ENCODE data around the gene EIF4EBP2. TPM values are rescaled to one million over a fixed set of nuclear protein-coding genes. Genes with fewer than 3 reads are reported as not detected.

EIF4EBP2 gene
- total RNA-seq, 1 donor from 2014 or later, result 47.4 TPM

DNA sequence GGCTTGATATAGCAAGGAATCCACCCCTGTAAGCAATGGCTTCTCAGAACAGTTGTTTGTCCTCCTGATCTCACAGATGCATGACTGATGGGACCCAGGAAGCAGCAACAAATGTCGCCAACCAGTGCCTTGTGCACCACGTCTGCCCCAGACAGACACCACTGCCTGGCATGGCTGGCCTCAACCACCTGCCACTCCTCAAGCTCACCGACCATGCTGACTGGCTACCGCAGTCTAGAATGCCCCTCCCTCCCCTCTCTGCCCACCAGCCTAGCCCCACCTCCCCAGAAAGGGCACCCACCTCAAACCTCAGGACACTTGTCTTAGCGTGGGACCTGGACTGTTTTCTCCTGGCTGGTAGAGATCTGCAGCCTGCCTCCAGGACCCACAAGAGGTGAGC lies 45.5 kb upstream of the EIF4EBP2 start:
- no peak for TF ChIP-seq POLR2A (IDR thresholded peaks at IDR 0.05)
- TF ChIP-seq POLR2AphosphoS5 (IDR thresholded peaks at IDR 0.05; ENCODE audit: insufficient read depth in 1 of 2, low read depth in 1 of 2), result no peak
- TF ChIP-seq, protein P1, sequence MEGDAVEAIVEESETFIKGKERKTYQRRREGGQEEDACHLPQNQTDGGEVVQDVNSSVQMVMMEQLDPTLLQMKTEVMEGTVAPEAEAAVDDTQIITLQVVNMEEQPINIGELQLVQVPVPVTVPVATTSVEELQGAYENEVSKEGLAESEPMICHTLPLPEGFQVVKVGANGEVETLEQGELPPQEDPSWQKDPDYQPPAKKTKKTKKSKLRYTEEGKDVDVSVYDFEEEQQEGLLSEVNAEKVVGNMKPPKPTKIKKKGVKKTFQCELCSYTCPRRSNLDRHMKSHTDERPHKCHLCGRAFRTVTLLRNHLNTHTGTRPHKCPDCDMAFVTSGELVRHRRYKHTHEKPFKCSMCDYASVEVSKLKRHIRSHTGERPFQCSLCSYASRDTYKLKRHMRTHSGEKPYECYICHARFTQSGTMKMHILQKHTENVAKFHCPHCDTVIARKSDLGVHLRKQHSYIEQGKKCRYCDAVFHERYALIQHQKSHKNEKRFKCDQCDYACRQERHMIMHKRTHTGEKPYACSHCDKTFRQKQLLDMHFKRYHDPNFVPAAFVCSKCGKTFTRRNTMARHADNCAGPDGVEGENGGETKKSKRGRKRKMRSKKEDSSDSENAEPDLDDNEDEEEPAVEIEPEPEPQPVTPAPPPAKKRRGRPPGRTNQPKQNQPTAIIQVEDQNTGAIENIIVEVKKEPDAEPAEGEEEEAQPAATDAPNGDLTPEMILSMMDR (IDR thresholded peaks at IDR 0.05), result no peak
- Histone ChIP-seq H3K9me3 (no peaks in the 10 kb centered on the region), H3K4me1 (peaks cover 32% of the 10 kb centered on the region), H3K4me3 (no peak overlapping the region), H3K27ac (no peak overlapping the region), H3K27me3 (no peaks in the 10 kb centered on the region), H3K36me3 (no peaks in the 10 kb centered on the region)
- intact Hi-C loops (cut with DNase I), result no loop called here
- DNase-seq (ENCODE audit: extremely low spot score in 2 of 2), result no peak

DNA sequence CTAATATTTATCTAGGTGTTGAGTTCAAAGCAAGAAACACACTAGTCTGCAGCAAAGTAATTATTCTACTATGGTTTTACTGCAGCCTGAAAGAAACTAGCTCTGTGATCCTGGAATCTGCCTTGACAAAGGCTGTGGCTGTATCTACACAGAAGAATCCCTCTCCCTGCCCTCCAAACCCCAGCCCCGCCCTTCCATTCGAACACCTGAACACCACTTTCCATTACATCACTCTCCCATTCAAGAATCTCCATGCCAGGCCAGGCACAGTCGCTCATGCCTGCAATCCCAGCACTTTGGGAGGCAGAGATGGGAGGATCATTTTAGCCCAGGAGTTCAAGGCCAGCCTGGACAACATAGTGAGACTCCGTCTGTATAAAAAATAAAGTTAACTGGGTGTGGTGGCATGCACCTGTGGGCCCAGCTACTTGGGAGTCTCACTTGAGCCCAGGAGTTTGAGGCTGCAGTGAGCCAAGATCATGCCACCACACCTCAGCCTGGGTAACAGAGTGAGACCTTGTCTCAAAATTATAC lies 44.9 kb upstream of the EIF4EBP2 start:
- Histone ChIP-seq H3K4me1 (peaks cover 39% of the 10 kb centered on the region), H3K9me3 (no peaks in the 10 kb centered on the region), H3K27ac (no peak overlapping the region), H3K27me3 (no peaks in the 10 kb centered on the region), H3K4me3 (no peak overlapping the region), H3K36me3 (no peaks in the 10 kb centered on the region)
- intact Hi-C loops (cut with DNase I), result no loop called here
- DNase-seq (ENCODE audit: extremely low spot score in 2 of 2), result no peak
- TF ChIP-seq, protein P1 (IDR thresholded peaks at IDR 0.05), result no peak

DNA sequence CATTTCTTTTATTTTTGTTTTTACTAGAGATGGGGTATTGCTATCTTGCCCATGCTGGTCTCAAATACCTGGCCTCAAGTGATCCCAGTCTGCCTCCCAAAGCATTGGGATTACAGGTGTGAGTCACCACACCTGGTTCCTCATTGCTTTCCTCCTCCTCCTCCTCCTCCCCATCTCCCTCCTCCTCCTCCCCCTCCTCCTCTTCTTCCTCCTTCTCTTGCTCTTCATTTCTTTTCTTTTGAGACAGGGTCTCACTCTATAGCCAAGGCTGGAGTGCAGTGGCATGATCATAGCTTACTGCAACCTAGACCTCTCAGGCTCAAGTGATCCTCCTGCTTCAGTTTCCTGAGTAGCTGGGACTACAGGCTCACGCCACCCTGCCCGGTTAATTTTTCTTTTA lies 43.7 kb upstream of the EIF4EBP2 start:
- Histone ChIP-seq H3K36me3 (no peaks in the 10 kb centered on the region), H3K9me3 (no peaks in the 10 kb centered on the region), H3K4me1 (peaks cover 41% of the 10 kb centered on the region), H3K27ac (no peak overlapping the region), H3K4me3 (no peak overlapping the region), H3K27me3 (no peaks in the 10 kb centered on the region)
- intact Hi-C loops (cut with DNase I), result no loop called here
- DNase-seq (ENCODE audit: extremely low spot score in 2 of 2), result no peak
- TF ChIP-seq, protein P1 (IDR thresholded peaks at IDR 0.05), result no peak
- TF ChIP-seq POLR2A (IDR thresholded peaks at IDR 0.05), result no peak
- TF ChIP-seq POLR2AphosphoS5 (IDR thresholded peaks at IDR 0.05; ENCODE audit: insufficient read depth in 1 of 2, low read depth in 1 of 2), result no peak

DNA sequence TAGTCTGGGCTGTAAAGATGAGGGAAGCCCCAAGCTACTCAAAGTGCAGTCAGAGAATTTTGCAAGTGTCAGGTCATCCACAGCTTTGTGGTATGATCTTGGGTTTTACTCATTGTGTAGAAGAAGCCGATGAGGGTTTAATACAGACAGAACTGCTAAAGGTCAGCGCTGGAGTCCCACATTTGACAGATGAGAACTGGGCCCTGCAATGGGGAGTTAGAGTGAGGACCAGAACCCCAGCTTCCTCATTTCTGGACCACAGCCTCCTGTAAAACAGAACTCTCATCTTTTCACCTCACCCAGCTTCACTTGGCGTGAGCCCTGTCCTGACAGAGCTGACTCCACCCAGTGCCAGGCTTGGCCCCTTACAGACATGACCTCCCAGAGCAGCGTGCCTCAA lies 41.6 kb upstream of the EIF4EBP2 start:
- no peak for DNase-seq (ENCODE audit: extremely low spot score in 2 of 2)
- peaks cover 27% of the 10 kb centered on the region for H3K4me1 ChIP-seq
- no peaks in the 10 kb centered on the region for H3K27me3 ChIP-seq
- intact Hi-C loops (cut with DNase I), result no loop called here
- no peaks in the 10 kb centered on the region for H3K9me3 ChIP-seq
- no peaks in the 10 kb centered on the region for H3K36me3 ChIP-seq
- H3K27ac ChIP-seq, result peak overlapping the region; percentile 89
- no peak overlapping the region for H3K4me3 ChIP-seq
- TF ChIP-seq POLR2A (IDR thresholded peaks at IDR 0.05) (no peak), POLR2AphosphoS5 (IDR thresholded peaks at IDR 0.05; ENCODE audit: insufficient read depth in 1 of 2, low read depth in 1 of 2) (no peak)
- TF ChIP-seq, protein P1 (IDR thresholded peaks at IDR 0.05), result no peak

DNA sequence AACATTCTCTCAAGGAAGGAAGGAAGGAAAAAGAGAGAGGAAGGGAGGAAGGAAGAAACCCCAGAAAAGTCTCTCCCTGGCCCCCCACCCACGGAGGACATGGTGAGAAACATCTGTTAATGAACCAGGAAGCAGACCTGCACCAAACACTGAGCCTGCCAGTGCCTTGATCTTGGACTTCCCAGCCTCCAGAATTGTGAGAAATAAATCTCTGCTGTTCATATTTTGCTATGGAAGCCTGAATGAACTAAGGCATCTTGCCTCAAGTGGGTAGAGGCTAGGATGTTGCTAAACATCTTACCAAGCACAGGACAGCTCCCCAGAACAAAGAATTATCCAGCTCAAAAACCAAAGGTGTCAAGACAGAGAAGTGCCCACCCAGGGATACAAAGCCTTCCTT lies 40.7 kb upstream of the EIF4EBP2 start:
- intact Hi-C loops (cut with DNase I), result no loop called here

More for the DNA sequence above, 40.7 kb upstream of the EIF4EBP2 start:
- Histone ChIP-seq H3K4me3 (peak overlapping the region in 1 of 2 donors; percentile 39), H3K27ac (peak overlapping the region; percentile 89), H3K4me1 (peaks cover 23% of the 10 kb centered on the region), H3K9me3 (no peaks in the 10 kb centered on the region), H3K36me3 (no peaks in the 10 kb centered on the region), H3K27me3 (no peaks in the 10 kb centered on the region)
- TF ChIP-seq, protein P1 (IDR thresholded peaks at IDR 0.05), result no peak
- TF ChIP-seq POLR2A (IDR thresholded peaks at IDR 0.05) (no peak), POLR2AphosphoS5 (IDR thresholded peaks at IDR 0.05; ENCODE audit: insufficient read depth in 1 of 2, low read depth in 1 of 2) (no peak)
- DNase-seq (ENCODE audit: extremely low spot score in 2 of 2), result no peak
